Calu3 (cell line): ENCODE data around the gene CAP2. TPM values are rescaled to one million over a fixed set of nuclear protein-coding genes. Genes with fewer than 3 reads are reported as not detected.

ENCODE experiments used
- BruUV-seq: library from RNA; stranded (reverse); fragments of 400-500 nt; replicated peaks from 2 replicates; lab custom pipeline; 2021; lab: Mats Ljungman, UMichigan
- CTCF ChIA-PET: fragments of 300-600 bp; sonication (Branson Sonifier 250); formaldehyde crosslinking; loops from one replicate; lab custom pipeline; 2022; ENCODE audit warnings: antibody characterized with exemption; lab: Charles Lee
- DNase-seq: peaks from one replicate; pipeline ENCODE4 v3.0.0; 2022
- H3K27ac Mint-ChIP-seq: one replicate; pipeline ENCODE4 v1.8.0; 2022; ENCODE audit warnings: mixed read lengths; ENCODE audit not compliant: unreplicated experiment
- H3K27me3 Mint-ChIP-seq: one replicate; pipeline ENCODE4 v1.8.0; 2022; ENCODE audit warnings: mixed read lengths; ENCODE audit not compliant: unreplicated experiment
- H3K36me3 Mint-ChIP-seq: one replicate; pipeline ENCODE4 v1.8.0; 2022; ENCODE audit warnings: mild to moderate bottlenecking, moderate library complexity, mixed read lengths; ENCODE audit not compliant: insufficient read depth, unreplicated experiment
- H3K4me1 Mint-ChIP-seq: one replicate; pipeline ENCODE4 v1.8.0; 2022; ENCODE audit warnings: mild to moderate bottlenecking, low read depth, mixed read lengths; ENCODE audit not compliant: unreplicated experiment
- H3K4me3 Mint-ChIP-seq: one replicate; pipeline ENCODE4 v1.8.0; 2022; ENCODE audit warnings: mild to moderate bottlenecking, low read depth, moderate library complexity, mixed read lengths; ENCODE audit not compliant: unreplicated experiment
- H3K9me3 Mint-ChIP-seq: one replicate; pipeline ENCODE4 v1.8.0; 2022; ENCODE audit warnings: low read depth, mixed read lengths; ENCODE audit not compliant: unreplicated experiment
- intact Hi-C: fragments of 100-400 bp; cut with micrococcal nuclease; formaldehyde crosslinking; loops from one replicate; pipeline ENCODE4 v1.10.0; 2022; ENCODE audit not compliant: unreplicated experiment
- total RNA-seq: library from RNA; stranded (reverse); gene quantifications from 2 replicates; pipeline ENCODE4 v1.2.3, GENCODE V29; 2022
- TF ChIP-seq, protein P1 (sequence below): fragments of 200-600 bp; IDR thresholded peaks from one replicate; pipeline ENCODE4 v1.8.0; 2022; ENCODE audit warnings: antibody characterized with exemption; ENCODE audit not compliant: unreplicated experiment

The CAP2 gene
- total RNA-seq, 1 experiment from 2014 or later = 15.7 TPM

DNA sequence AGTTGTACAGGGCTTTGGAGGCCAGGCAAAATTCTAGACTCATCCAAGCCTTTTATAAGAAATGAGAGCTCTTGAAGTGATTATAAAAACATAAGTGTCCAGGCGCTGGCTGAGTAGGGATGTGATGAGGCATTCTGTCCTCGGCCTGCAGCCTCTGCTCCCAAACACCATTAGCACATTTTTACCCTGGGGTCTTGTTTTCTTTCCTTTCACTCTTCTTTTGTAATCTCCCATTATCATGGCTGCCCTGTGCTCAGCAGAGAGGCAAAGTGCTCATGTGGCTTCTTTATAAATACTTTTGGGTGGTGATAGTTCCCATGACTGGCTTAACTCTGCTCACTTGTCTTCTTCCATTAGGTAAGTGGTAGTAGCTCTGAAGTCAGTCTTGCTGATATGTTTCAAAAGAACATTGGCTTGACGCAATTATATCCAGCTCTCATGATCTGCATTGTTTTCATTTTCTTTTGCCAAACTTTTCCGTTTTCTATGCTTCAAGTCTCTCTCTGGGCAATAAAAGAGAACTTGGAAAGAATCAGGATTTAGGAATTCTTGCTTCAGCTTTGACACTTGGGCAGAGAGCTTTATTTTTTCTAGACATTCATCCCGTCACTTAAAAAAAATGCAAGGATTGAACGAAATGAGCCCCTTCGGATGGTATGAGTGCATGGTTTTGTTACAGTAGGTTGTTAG is 61.1 kb downstream of the CAP2 start:
- H3K36me3 Mint-ChIP-seq = no peaks in the 10 kb centered on the region
- CTCF ChIA-PET = no interaction called here
- H3K27me3 Mint-ChIP-seq = no peaks in the 10 kb centered on the region
- H3K9me3 Mint-ChIP-seq = no peaks in the 10 kb centered on the region
- no peak overlapping the region for H3K27ac Mint-ChIP-seq
- H3K4me3 Mint-ChIP-seq = no peak overlapping the region
- no peaks in the 10 kb centered on the region for H3K4me1 Mint-ChIP-seq
- intact Hi-C loops = no loop called here
- DNase-seq = no peak
- TF ChIP-seq, protein P1, sequence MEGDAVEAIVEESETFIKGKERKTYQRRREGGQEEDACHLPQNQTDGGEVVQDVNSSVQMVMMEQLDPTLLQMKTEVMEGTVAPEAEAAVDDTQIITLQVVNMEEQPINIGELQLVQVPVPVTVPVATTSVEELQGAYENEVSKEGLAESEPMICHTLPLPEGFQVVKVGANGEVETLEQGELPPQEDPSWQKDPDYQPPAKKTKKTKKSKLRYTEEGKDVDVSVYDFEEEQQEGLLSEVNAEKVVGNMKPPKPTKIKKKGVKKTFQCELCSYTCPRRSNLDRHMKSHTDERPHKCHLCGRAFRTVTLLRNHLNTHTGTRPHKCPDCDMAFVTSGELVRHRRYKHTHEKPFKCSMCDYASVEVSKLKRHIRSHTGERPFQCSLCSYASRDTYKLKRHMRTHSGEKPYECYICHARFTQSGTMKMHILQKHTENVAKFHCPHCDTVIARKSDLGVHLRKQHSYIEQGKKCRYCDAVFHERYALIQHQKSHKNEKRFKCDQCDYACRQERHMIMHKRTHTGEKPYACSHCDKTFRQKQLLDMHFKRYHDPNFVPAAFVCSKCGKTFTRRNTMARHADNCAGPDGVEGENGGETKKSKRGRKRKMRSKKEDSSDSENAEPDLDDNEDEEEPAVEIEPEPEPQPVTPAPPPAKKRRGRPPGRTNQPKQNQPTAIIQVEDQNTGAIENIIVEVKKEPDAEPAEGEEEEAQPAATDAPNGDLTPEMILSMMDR = no peak
- BruUV-seq = no TSS peak

GRCh38 chr6:17455919-17456318 is 62.5 kb downstream of the CAP2 start:
- BruUV-seq = no TSS peak
- intact Hi-C loops = no loop called here
- no peak overlapping the region for H3K27ac Mint-ChIP-seq
- no peak for DNase-seq
- H3K4me3 Mint-ChIP-seq = no peak overlapping the region
- TF ChIP-seq, protein P1 = no peak
- no peaks in the 10 kb centered on the region for H3K27me3 Mint-ChIP-seq
- H3K36me3 Mint-ChIP-seq = no peaks in the 10 kb centered on the region
- CTCF ChIA-PET = no interaction called here
- H3K4me1 Mint-ChIP-seq = no peaks in the 10 kb centered on the region
- no peaks in the 10 kb centered on the region for H3K9me3 Mint-ChIP-seq

DNA sequence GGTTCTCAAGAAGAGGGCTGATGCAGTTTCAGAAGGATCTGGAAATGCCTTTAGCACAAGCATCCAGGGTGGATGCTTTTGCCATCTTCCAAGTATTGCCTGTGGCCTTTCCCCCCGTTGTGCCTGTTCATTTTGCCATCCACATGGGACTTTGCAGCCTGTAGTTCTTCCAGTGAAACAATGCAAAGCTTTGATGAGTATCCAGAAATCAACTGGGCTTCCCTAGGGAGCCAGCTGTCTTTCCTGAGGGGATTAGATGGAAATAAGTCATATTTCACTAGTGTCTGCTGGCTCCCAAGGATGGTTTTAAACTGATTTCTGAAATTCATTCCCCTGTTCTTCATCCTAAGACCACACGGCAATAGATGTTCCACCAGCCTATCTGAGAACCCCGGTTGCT is 63.3 kb downstream of the CAP2 start:
- Mint-ChIP-seq H3K36me3 (no peaks in the 10 kb centered on the region), H3K4me1 (no peaks in the 10 kb centered on the region), H3K27ac (no peak overlapping the region), H3K27me3 (no peaks in the 10 kb centered on the region), H3K4me3 (no peak overlapping the region), H3K9me3 (no peaks in the 10 kb centered on the region)
- intact Hi-C loops = no loop called here
- CTCF ChIA-PET = no interaction called here
- DNase-seq = no peak
- TF ChIP-seq, protein P1 = no peak
- BruUV-seq = no TSS peak

GRCh38 chr6:17457405-17457804 is 64.0 kb downstream of the CAP2 start:
- no peak for DNase-seq
- no peaks in the 10 kb centered on the region for H3K4me1 Mint-ChIP-seq
- H3K27me3 Mint-ChIP-seq = no peaks in the 10 kb centered on the region
- no peak overlapping the region for H3K27ac Mint-ChIP-seq
- H3K4me3 Mint-ChIP-seq = no peak overlapping the region
- H3K9me3 Mint-ChIP-seq = no peaks in the 10 kb centered on the region
- no peaks in the 10 kb centered on the region for H3K36me3 Mint-ChIP-seq
- intact Hi-C loops = no loop called here
- TF ChIP-seq, protein P1 = no peak
- BruUV-seq = no TSS peak
- CTCF ChIA-PET = no interaction called here
